Measurements from ENCODE around the gene KRTAP4-2. TPM values are rescaled to one million over a fixed set of nuclear protein-coding genes. Genes with fewer than 3 reads are reported as not detected.

The KRTAP4-2 gene
- total RNA-seq: not detected in 2 replicates

DNA sequence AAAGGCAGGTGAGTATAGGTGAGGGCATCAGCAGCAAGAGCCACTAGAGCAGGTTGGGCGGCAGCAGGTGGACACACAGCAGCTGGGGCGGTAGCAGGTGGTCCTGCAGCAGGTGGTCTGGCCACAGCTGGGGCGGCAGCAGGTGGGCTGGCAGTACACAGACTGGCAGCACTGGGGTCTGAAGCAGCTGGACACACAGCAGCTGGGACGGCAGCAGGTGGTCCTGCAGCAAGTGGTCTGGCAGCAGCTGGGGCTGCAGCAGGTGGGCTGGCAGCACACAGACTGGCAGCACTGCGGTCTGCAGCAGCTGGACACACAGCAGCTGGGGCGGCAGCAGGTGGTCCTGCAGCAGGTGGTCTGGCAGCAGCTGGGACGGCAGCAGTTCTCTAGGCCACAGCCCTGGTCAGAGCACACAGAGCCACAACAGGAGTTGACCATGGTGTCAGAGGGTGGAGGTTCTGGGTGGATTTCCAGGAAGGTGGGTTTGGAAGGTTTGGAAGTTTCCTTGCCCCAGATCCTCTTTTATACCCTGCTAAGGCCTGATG lies at the start of gene KRTAP4-2:
Gene KRTAP4-2 (minus strand): TSS at position 495 of the 545 bp plus-strand sequence. CDS start 57 bp downstream, at position 438.

DNA sequence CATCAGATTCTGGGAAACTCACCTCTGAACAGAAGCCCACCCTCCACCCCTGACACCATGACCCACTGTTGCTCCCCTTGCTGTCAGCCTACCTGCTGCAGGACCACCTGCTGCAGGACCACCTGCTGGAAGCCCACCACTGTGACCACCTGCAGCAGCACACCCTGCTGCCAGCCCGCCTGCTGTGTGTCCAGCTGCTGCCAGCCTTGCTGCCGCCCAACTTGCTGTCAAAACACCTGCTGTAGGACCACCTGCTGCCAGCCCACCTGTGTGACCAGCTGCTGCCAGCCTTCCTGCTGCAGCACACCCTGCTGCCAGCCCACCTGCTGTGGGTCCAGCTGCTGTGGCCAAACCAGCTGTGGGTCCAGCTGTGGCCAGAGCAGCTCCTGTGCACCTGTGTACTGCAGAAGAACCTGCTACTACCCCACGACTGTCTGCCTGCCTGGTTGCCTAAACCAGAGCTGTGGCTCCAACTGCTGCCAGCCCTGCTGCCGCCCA lies 48.6 kb upstream of the KRTAP4-2 start, which contains the start of gene KRTAP9-2:
Gene KRTAP9-2 (plus strand): TSS at position 51 of the 498 bp plus-strand sequence. CDS start 7 bp downstream, at position 58.

DNA sequence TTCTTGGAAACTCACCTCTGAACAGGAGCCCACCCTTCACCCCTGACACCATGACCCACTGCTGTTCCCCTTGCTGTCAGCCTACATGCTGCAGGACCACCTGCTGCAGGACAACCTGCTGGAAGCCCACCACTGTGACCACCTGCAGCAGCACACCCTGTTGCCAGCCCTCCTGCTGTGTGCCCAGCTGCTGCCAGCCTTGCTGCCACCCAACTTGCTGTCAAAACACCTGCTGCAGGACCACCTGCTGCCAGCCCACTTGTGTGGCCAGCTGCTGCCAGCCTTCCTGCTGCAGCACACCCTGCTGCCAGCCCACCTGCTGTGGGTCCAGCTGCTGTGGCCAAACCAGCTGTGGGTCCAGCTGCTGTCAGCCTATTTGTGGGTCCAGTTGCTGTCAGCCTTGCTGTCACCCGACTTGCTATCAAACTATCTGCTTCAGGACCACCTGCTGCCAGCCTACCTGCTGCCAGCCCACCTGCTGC lies 11.9 kb upstream of the KRTAP4-2 start, which contains the start of gene KRTAP9-1:
Gene KRTAP9-1 (plus strand): TSS at position 51 of the 482 bp plus-strand sequence. CDS start 0 bp downstream, at position 51.

GRCh38 chr17:41184480-41184961 lies 6.5 kb upstream of the KRTAP4-2 start, which contains the start of gene KRTAP4-1:
TSS of gene KRTAP4-1 (minus strand) at chr17:41184911. CDS start at chr17:41184854, 57 bp downstream.

GRCh38 chr17:41168121-41168520 lies 9.9 kb downstream of the KRTAP4-2 start, which contains the start of gene KRTAP4-3:
TSS of gene KRTAP4-3 (minus strand) at chr17:41168221. CDS start at chr17:41168172, 49 bp downstream.

DNA sequence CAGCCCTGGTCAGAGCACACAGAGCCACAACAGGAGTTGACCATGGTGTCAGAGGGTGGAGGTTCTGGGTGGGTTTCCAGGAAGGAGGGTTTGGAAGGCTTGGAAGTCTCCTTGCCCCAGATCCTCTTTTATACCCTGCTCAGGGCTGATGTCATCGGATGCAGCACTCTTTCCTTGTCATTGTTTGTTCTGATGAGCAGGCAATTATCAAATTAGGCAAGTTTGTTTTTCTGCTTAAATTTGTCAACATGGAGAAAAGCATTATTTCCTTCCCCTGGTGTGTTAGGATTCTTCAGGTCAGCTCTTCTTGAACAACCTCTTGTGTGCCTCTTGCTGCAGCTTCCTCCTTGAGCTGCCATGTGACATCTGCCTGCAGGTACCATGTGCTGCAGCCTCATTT lies 17.4 kb downstream of the KRTAP4-2 start, which contains the start of gene KRTAP4-4:
Gene KRTAP4-4 (minus strand): TSS at position 101 of the 400 bp plus-strand sequence. CDS start 57 bp downstream, at position 44.

GRCh38 chr17:41149652-41149985 lies 28.4 kb downstream of the KRTAP4-2 start, which contains the start of gene KRTAP4-5:
TSS of gene KRTAP4-5 (minus strand) at chr17:41149825. CDS start at chr17:41149767, 58 bp downstream.

GRCh38 chr17:41140360-41141131 lies 37.5 kb downstream of the KRTAP4-2 start, which contains the start of gene KRTAP4-6:
TSS of gene KRTAP4-6 (minus strand) at chr17:41140544. CDS start at chr17:41140487, 57 bp downstream.

Other genes with a start within 250 kb of the KRTAP4-2 start
- gene KRT23, start 240.6 kb downstream of the KRTAP4-2 start, total RNA-seq: 0.34 and 1.7 TPM in 2 replicates
- gene KRT39, start 211.3 kb downstream of the KRTAP4-2 start, total RNA-seq: not detected in 2 replicates
- gene KRT40, start 193.9 kb downstream of the KRTAP4-2 start, total RNA-seq: not detected in 2 replicates
- not detected in 2 replicates for gene KRTAP3-3, start 184.1 kb downstream of the KRTAP4-2 start, total RNA-seq
- not detected in 2 replicates for gene KRTAP3-2, start 178.3 kb downstream of the KRTAP4-2 start, total RNA-seq
- not detected in 2 replicates for gene KRTAP3-1, start 169.1 kb downstream of the KRTAP4-2 start, total RNA-seq
- not detected in 2 replicates for gene KRTAP1-5, start 151.0 kb downstream of the KRTAP4-2 start, total RNA-seq
- gene KRTAP1-4, start 148.0 kb downstream of the KRTAP4-2 start, total RNA-seq: not detected in 2 replicates
- not detected in 2 replicates for gene KRTAP1-3, start 143.3 kb downstream of the KRTAP4-2 start, total RNA-seq
- not detected in 2 replicates for gene KRTAP1-1, start 136.8 kb downstream of the KRTAP4-2 start, total RNA-seq
- not detected in 2 replicates for gene KRTAP2-1, start 130.9 kb downstream of the KRTAP4-2 start, total RNA-seq
- not detected in 2 replicates for gene KRTAP2-2, start 123.0 kb downstream of the KRTAP4-2 start, total RNA-seq
- gene KRTAP2-3, start 118.1 kb downstream of the KRTAP4-2 start, total RNA-seq: not detected in 2 replicates
- not detected in 2 replicates for gene KRTAP2-4, start 112.3 kb downstream of the KRTAP4-2 start, total RNA-seq
- gene KRTAP4-7, start 94.1 kb downstream of the KRTAP4-2 start, total RNA-seq: not detected in 2 replicates
- gene KRTAP4-8, start 80.1 kb downstream of the KRTAP4-2 start, total RNA-seq: not detected in 2 replicates
- not detected in 2 replicates for gene KRTAP4-16, start 76.0 kb downstream of the KRTAP4-2 start, total RNA-seq
- not detected in 2 replicates for gene KRTAP4-9, start 72.8 kb downstream of the KRTAP4-2 start, total RNA-seq
- gene KRTAP4-11, start 59.8 kb downstream of the KRTAP4-2 start, total RNA-seq: not detected in 2 replicates
- gene KRTAP4-12, start 54.0 kb downstream of the KRTAP4-2 start, total RNA-seq: not detected in 2 replicates
- gene KRTAP4-6, start 37.7 kb downstream of the KRTAP4-2 start, total RNA-seq: not detected in 2 replicates
- gene KRTAP4-5, start 28.4 kb downstream of the KRTAP4-2 start, total RNA-seq: not detected in 2 replicates
- not detected in 2 replicates for gene KRTAP4-4, start 17.5 kb downstream of the KRTAP4-2 start, total RNA-seq
- gene KRTAP4-3, start 10.0 kb downstream of the KRTAP4-2 start, total RNA-seq: not detected in 2 replicates
- gene KRTAP4-1, start 6.7 kb upstream of the KRTAP4-2 start, total RNA-seq: not detected in 2 replicates
- not detected in 2 replicates for gene KRTAP9-1, start 11.7 kb upstream of the KRTAP4-2 start, total RNA-seq
- not detected in 2 replicates for gene KRTAP9-2, start 48.4 kb upstream of the KRTAP4-2 start, total RNA-seq
- gene KRTAP9-3, start 54.2 kb upstream of the KRTAP4-2 start, total RNA-seq: not detected in 2 replicates
- gene KRTAP9-8, start 59.8 kb upstream of the KRTAP4-2 start, total RNA-seq: not detected in 2 replicates
- not detected in 2 replicates for gene KRTAP9-4, start 71.5 kb upstream of the KRTAP4-2 start, total RNA-seq
- gene KRTAP9-9, start 77.2 kb upstream of the KRTAP4-2 start, total RNA-seq: not detected in 2 replicates
- gene KRTAP9-6, start 87.2 kb upstream of the KRTAP4-2 start, total RNA-seq: not detected in 2 replicates
- gene KRTAP9-7, start 97.5 kb upstream of the KRTAP4-2 start, total RNA-seq: not detected in 2 replicates
- not detected in 2 replicates for gene KRTAP29-1, start 124.6 kb upstream of the KRTAP4-2 start, total RNA-seq
- not detected in 2 replicates for gene KRTAP16-1, start 131.1 kb upstream of the KRTAP4-2 start, total RNA-seq
- gene KRTAP17-1, start 137.5 kb upstream of the KRTAP4-2 start, total RNA-seq: not detected in 2 replicates
- not detected in 2 replicates for gene KRT33A, start 172.6 kb upstream of the KRTAP4-2 start, total RNA-seq
- gene KRT33B, start 191.6 kb upstream of the KRTAP4-2 start, total RNA-seq: not detected in 2 replicates
- not detected in 2 replicates for gene KRT34, start 204.1 kb upstream of the KRTAP4-2 start, total RNA-seq
- not detected in 2 replicates for gene KRT31, start 219.4 kb upstream of the KRTAP4-2 start, total RNA-seq
- gene KRT37, start 246.4 kb upstream of the KRTAP4-2 start, total RNA-seq: not detected in 2 replicates